Embryonic facial prominence (tissue), 1 donor: Measurements from ENCODE around the gene PRKD1.
"Not testable (repeated sequence)": the region's sequence is repeated elsewhere in the genome, so short reads cannot be mapped to it uniquely, and the experiment has no call there.

Source experiments
- DNase-seq: peaks from one replicate; pipeline ENCODE4 v3.0.0-alpha.2; 2016; ENCODE audit errors: extremely low spot score

Gene PRKD1

GRCh38 chr14:29798811-29799210 lies 128.8 kb downstream of the PRKD1 start:
- no peak for DNase-seq

GRCh38 chr14:29798108-29798663 lies 129.5 kb downstream of the PRKD1 start:
- no peak for DNase-seq

- DNase-seq, result no peak
These were observed 130.8 kb downstream of the PRKD1 start for GRCh38 chr14:29796853-29797252.

- DNase-seq, result no peak
These were observed 138.2 kb downstream of the PRKD1 start for GRCh38 chr14:29789475-29789874.

- DNase-seq, result no peak
These were observed 139.6 kb downstream of the PRKD1 start for GRCh38 chr14:29788093-29788492.

GRCh38 chr14:29783556-29783955 lies 144.1 kb downstream of the PRKD1 start:
- DNase-seq, result no peak

GRCh38 chr14:29782041-29782440 lies 145.6 kb downstream of the PRKD1 start:
- no peak for DNase-seq

GRCh38 chr14:29777142-29777541 lies 150.5 kb downstream of the PRKD1 start:
- DNase-seq, result not testable (repeated sequence)

GRCh38 chr14:29773990-29774389 lies 153.7 kb downstream of the PRKD1 start:
- DNase-seq, result no peak

- no peak for DNase-seq
These were observed 164.2 kb downstream of the PRKD1 start for GRCh38 chr14:29763342-29763858.

- no peak for DNase-seq
These were observed 167.9 kb downstream of the PRKD1 start for GRCh38 chr14:29759521-29760340.

GRCh38 chr14:29757711-29758233 lies 169.9 kb downstream of the PRKD1 start:
- no peak for DNase-seq

- DNase-seq, result no peak
These were observed 170.4 kb downstream of the PRKD1 start for GRCh38 chr14:29757188-29757680.

GRCh38 chr14:29756019-29756385 lies 171.6 kb downstream of the PRKD1 start:
- no peak for DNase-seq

- no peak for DNase-seq
These were observed 172.2 kb downstream of the PRKD1 start for GRCh38 chr14:29755311-29756018.

- no peak for DNase-seq
These were observed 173.5 kb downstream of the PRKD1 start for GRCh38 chr14:29754134-29754533.

- DNase-seq, result no peak
These were observed 175.3 kb downstream of the PRKD1 start for GRCh38 chr14:29752221-29752923.

- no peak for DNase-seq
These were observed 177.8 kb downstream of the PRKD1 start for GRCh38 chr14:29749829-29750228.

GRCh38 chr14:29749327-29749726 lies 178.3 kb downstream of the PRKD1 start:
- no peak for DNase-seq

GRCh38 chr14:29745863-29746262 lies 181.8 kb downstream of the PRKD1 start:
- no peak for DNase-seq

- no peak for DNase-seq
These were observed 184.1 kb downstream of the PRKD1 start for GRCh38 chr14:29743531-29743930.
